Keratinocyte (primary cell): ENCODE measurements around the gene CAPRIN2. TPM values are rescaled to one million over a fixed set of nuclear protein-coding genes. Genes with fewer than 3 reads are reported as not detected.

Experiments
- DNase-seq: peaks from one replicate; pipeline ENCODE4 v3.0.0-alpha.2; 2011; ENCODE audit warnings: low read depth, missing footprints, low spot score
- FAIRE-seq: peaks from 2 replicates; lab custom pipeline; 2011; peaks lifted over from hg19 to GRCh38; lab: Jason Lieb, UNC
- H2AFZ ChIP-seq: 2 replicates; pipeline ENCODE4 v1.6.0; 2012; ENCODE audit warnings: low read length, control low read depth, inconsistent platforms; ENCODE audit not compliant: control insufficient read depth
- H3K27ac ChIP-seq: 2 replicates; pipeline ENCODE4 v1.5.1; 2011; ENCODE audit warnings: low read length; ENCODE audit not compliant: control insufficient read depth, insufficient read depth
- H3K27me3 ChIP-seq: 3 replicates; pipeline ENCODE4 v1.6.0; 2011; ENCODE audit warnings: low read length; ENCODE audit not compliant: control insufficient read depth, insufficient read depth; ENCODE audit errors: extremely low read depth
- H3K36me3 ChIP-seq, 2 experiments: 2 replicates in 1 of 2; 3 replicates in 1 of 2; pipeline ENCODE4 v1.5.1; 2011; ENCODE audit warnings: low read length in 2 of 2, mild to moderate bottlenecking in 1 of 2; ENCODE audit not compliant: control insufficient read depth in 2 of 2, insufficient read depth in 2 of 2; ENCODE audit errors: extremely low read depth in 1 of 2
- H3K4me1 ChIP-seq: 3 replicates; pipeline ENCODE4 v1.5.1; 2011; ENCODE audit warnings: low read length; ENCODE audit not compliant: control insufficient read depth, insufficient read depth; ENCODE audit errors: extremely low read depth
- H3K4me2 ChIP-seq: 3 replicates; pipeline ENCODE4 v1.6.0; 2011; ENCODE audit warnings: low read depth, low read length; ENCODE audit not compliant: control insufficient read depth, insufficient read depth; ENCODE audit errors: extremely low read depth
- H3K4me3 ChIP-seq, 3 experiments: fragments of 200-600 bp in 1 of 3; sonication (generic) in 1 of 3; 2 replicates in 2 of 3; 3 replicates in 1 of 3; pipeline ENCODE4 v1.5.1; 2011 to 2016; ENCODE audit warnings: low read length in 3 of 3, mild to moderate bottlenecking in 3 of 3, control low read depth in 2 of 3, inconsistent platforms in 1 of 3, low read depth in 1 of 3, mixed read lengths in 1 of 3, mixed run types in 1 of 3, moderate library complexity in 1 of 3; ENCODE audit not compliant: control insufficient read depth in 2 of 3, insufficient read depth in 2 of 3; ENCODE audit errors: extremely low read depth in 1 of 3
- H3K79me2 ChIP-seq: 2 replicates; pipeline ENCODE4 v1.6.0; 2012; ENCODE audit warnings: low read length; ENCODE audit not compliant: control insufficient read depth, insufficient read depth
- H3K9ac ChIP-seq: 3 replicates; pipeline ENCODE4 v1.6.0; 2011; ENCODE audit warnings: low read length; ENCODE audit not compliant: control insufficient read depth, insufficient read depth; ENCODE audit errors: extremely low read depth
- H3K9me1 ChIP-seq: 3 replicates; pipeline ENCODE4 v1.6.0; 2011; ENCODE audit warnings: low read length; ENCODE audit not compliant: control insufficient read depth, insufficient read depth; ENCODE audit errors: extremely low read depth
- H3K9me3 ChIP-seq: 2 replicates; pipeline ENCODE4 v1.5.1; 2012; ENCODE audit warnings: low read depth, low read length; ENCODE audit not compliant: control insufficient read depth
- H4K20me1 ChIP-seq: 3 replicates; pipeline ENCODE4 v1.6.0; 2011; ENCODE audit warnings: low read length; ENCODE audit not compliant: control insufficient read depth, insufficient read depth; ENCODE audit errors: extremely low read depth
- CTCF ChIP-seq, 3 experiments: IDR thresholded peaks in 1 of 3; conservative IDR thresholded peaks in 1 of 3; optimal IDR thresholded peaks in 1 of 3; 2 replicates in 2 of 3; 3 replicates in 1 of 3; pipeline versions ENCODE3 to v1.5.1; 2011; ENCODE audit warnings: low read length in 3 of 3, mild to moderate bottlenecking in 3 of 3, moderate library complexity in 2 of 3, control low read depth in 1 of 3, inconsistent platforms in 1 of 3; ENCODE audit not compliant: insufficient read depth in 2 of 3; ENCODE audit errors: extremely low read depth in 1 of 3
- EZH2 ChIP-seq: IDR thresholded peaks from one replicate; pipeline ENCODE4 v1.6.1; 2012; ENCODE audit warnings: inconsistent platforms, mild to moderate bottlenecking, low read length, moderate library complexity
- dilution Hi-C: fragments of 300-500 bp; cut with MboI; formaldehyde crosslinking; loops from one replicate; pipeline ENCODE4 v1.7.0; 2020; ENCODE audit warnings: low sequenced_read_pairs; ENCODE audit not compliant: extremely low pct_ligation_motif_present
- polyA plus RNA-seq, 5 experiments: library from polyadenylated mRNA; depleted of rRNA in 3 of 5; stranded (reverse) in 3 of 5; stranded (forward) in 1 of 5; unstranded in 1 of 5; fragments of >200 nt; gene quantifications; 1 replicate in 1 of 5; 2 replicates in 3 of 5; 3 replicates in 1 of 5; pipeline versions ENCODE4 v1.2.1 to v1.2.3, GENCODE V29; 2011 to 2012; ENCODE audit warnings: missing spikeins in 2 of 5, low read depth in 1 of 5, low replicate concordance in 1 of 5

Gene CAPRIN2
- polyA plus RNA-seq, 1 donor (not counting 4 experiments of a cell fraction or from before 2014, with no cell fraction given): 32.4 TPM

DNA sequence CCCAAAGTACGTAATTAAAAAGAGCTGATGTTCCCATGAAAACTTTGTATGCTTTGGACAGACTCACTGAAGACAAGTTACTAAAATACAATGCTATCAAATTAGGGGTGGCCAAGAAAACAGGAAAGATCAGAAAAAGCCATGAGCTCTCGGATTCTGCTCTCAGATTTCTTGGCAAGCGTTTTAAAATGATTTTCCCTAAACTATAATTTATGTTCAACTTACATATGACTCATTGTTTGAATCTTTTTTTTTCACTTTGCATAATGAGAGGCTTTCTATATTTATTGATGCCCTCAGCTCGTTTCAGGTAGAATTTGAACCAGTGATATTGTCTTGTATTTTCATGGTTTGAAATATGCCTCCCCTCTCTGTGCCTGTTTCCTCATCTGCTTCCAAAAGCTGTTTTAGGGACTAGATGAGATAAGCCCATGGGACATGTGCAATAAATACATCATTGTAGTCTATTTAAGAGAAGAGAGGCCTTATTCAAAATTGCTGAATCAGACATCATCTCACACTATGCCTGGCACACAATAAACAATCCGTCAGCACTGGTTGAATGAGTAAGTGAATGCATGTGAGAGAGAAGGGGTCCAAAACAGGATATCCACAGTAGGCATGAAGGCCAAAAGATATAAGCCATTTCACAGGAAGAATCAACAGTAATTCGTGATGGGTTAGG lies 54.4 kb downstream of the CAPRIN2 start:
- H3K4me2 ChIP-seq: no peak overlapping the region
- H4K20me1 ChIP-seq: no peaks in the 10 kb centered on the region
- no peak overlapping the region for H3K9ac ChIP-seq
- no peaks in the 10 kb centered on the region for H3K9me1 ChIP-seq
- TF ChIP-seq CTCF (optimal IDR thresholded peaks at IDR 0.05 in 1 of 3, IDR thresholded peaks at IDR 0.05 in 1 of 3, conservative IDR thresholded peaks at IDR 0.05 in 1 of 3; ENCODE audit: extremely low read depth in 1 of 3, insufficient read depth in 2 of 3, low read length in 3 of 3) (no peak), EZH2 (no peak)
- H3K27ac ChIP-seq: no peak overlapping the region
- FAIRE-seq (no peak), DNase-seq (no peak)
- H3K4me1 ChIP-seq: peaks cover 6% of the 10 kb centered on the region
- H3K79me2 ChIP-seq: peaks cover 3% of the 10 kb centered on the region
- H3K4me3 ChIP-seq: no peak overlapping the region
- H3K9me3 ChIP-seq: no peaks in the 10 kb centered on the region
- dilution Hi-C loops: no loop called here
- no peaks in the 10 kb centered on the region for H3K27me3 ChIP-seq
- no peak overlapping the region for H2AFZ ChIP-seq
- peaks cover 0 to 3% of the 10 kb centered on the region in 2 experiments for H3K36me3 ChIP-seq

- FAIRE-seq: no peak
- H3K27me3 ChIP-seq: no peaks in the 10 kb centered on the region
These were observed 56.4 kb downstream of the CAPRIN2 start for GRCh38 chr12:30698346-30698745.

More at GRCh38 chr12:30698346-30698745, 56.4 kb downstream of the CAPRIN2 start:
- no peak overlapping the region for H3K4me3 ChIP-seq
- dilution Hi-C loops: no loop called here
- no peak overlapping the region for H2AFZ ChIP-seq
- peaks cover 21% of the 10 kb centered on the region for H3K79me2 ChIP-seq
- peaks cover 18% of the 10 kb centered on the region for H3K4me1 ChIP-seq
- no peaks in the 10 kb centered on the region for H3K9me1 ChIP-seq
- H3K4me2 ChIP-seq: no peak overlapping the region
- no peaks in the 10 kb centered on the region for H3K36me3 ChIP-seq
- no peak overlapping the region for H3K27ac ChIP-seq
- no peak for TF ChIP-seq EZH2
- TF ChIP-seq CTCF (optimal IDR thresholded peaks at IDR 0.05 in 1 of 3, IDR thresholded peaks at IDR 0.05 in 1 of 3, conservative IDR thresholded peaks at IDR 0.05 in 1 of 3; ENCODE audit: extremely low read depth in 1 of 3, insufficient read depth in 2 of 3, low read length in 3 of 3): no peak
- no peaks in the 10 kb centered on the region for H3K9me3 ChIP-seq
- no peak for DNase-seq
- H3K9ac ChIP-seq: no peak overlapping the region
- no peaks in the 10 kb centered on the region for H4K20me1 ChIP-seq
